ENCODE measurements around the gene ATG12. TPM values are rescaled to one million over a fixed set of nuclear protein-coding genes. Genes with fewer than 3 reads are reported as not detected.

The ATG12 gene
- total RNA-seq, 1 donor from 2014 or later = 46.7 TPM

GRCh38 chr5:115849258-115849798 is 8.0 kb upstream of the ATG12 start:
- no peak for DNase-seq (ENCODE audit: low spot score, unreplicated experiment)
- H3K36me3 Mint-ChIP-seq (ENCODE audit: insufficient read depth) = peaks cover 11% of the 10 kb centered on the region
- H3K27me3 Mint-ChIP-seq = no peaks in the 10 kb centered on the region
- TF ChIP-seq CTCF (IDR thresholded peaks at IDR 0.05; ENCODE audit: unreplicated experiment) = no peak
- H3K4me1 Mint-ChIP-seq (ENCODE audit: low read depth) = peaks cover 13% of the 10 kb centered on the region
- no peak overlapping the region for H3K4me3 Mint-ChIP-seq (ENCODE audit: low read depth)
- H3K27ac Mint-ChIP-seq = peak overlapping the region; percentile 14
- peaks cover 11% of the 10 kb centered on the region for H3K9me3 Mint-ChIP-seq (ENCODE audit: low read depth)

- no peak for TF ChIP-seq CTCF (IDR thresholded peaks at IDR 0.05; ENCODE audit: unreplicated experiment)
- H3K36me3 Mint-ChIP-seq (ENCODE audit: insufficient read depth) = no peaks in the 10 kb centered on the region
- H3K27me3 Mint-ChIP-seq = no peaks in the 10 kb centered on the region
- no peak overlapping the region for H3K27ac Mint-ChIP-seq
- no peaks in the 10 kb centered on the region for H3K9me3 Mint-ChIP-seq (ENCODE audit: low read depth)
- no peak overlapping the region for H3K4me3 Mint-ChIP-seq (ENCODE audit: low read depth)
- H3K4me1 Mint-ChIP-seq (ENCODE audit: low read depth) = peaks cover 21% of the 10 kb centered on the region
- DNase-seq (ENCODE audit: low spot score, unreplicated experiment) = no peak
These were observed 5.9 kb upstream of the ATG12 start for GRCh38 chr5:115847290-115847689.

DNA sequence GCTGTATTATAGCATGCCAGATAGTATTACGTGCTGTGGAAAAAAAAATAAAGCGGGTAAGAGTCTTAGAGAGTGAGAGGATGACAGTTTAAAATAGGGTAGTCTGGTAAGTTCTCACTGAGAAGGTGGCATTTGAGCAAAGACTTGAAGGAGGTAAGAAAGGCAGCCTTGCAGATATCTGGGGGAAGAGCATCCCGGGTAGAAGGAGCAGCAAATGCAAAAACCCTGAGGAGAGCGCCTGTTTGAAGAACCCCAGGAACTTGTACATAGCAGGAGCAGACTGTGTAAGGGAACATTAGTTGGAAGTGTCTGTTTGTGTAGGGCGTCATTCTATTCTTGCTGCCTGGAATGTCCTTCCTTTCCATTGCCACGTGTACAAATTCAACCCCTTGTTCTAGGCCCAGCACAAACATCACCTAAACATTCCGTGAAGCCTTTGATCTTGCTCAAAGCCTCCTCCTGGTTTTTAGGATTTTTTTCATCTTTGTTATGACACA is 3.0 kb upstream of the ATG12 start:
- no peak overlapping the region for H3K27ac Mint-ChIP-seq
- no peak for TF ChIP-seq CTCF (IDR thresholded peaks at IDR 0.05; ENCODE audit: unreplicated experiment)
- H3K9me3 Mint-ChIP-seq (ENCODE audit: low read depth) = no peaks in the 10 kb centered on the region
- H3K4me3 Mint-ChIP-seq (ENCODE audit: low read depth) = no peak overlapping the region
- peaks cover 1% of the 10 kb centered on the region for H3K36me3 Mint-ChIP-seq (ENCODE audit: insufficient read depth)
- H3K4me1 Mint-ChIP-seq (ENCODE audit: low read depth) = peaks cover 21% of the 10 kb centered on the region
- no peaks in the 10 kb centered on the region for H3K27me3 Mint-ChIP-seq
- DNase-seq (ENCODE audit: low spot score, unreplicated experiment) = no peak

DNA sequence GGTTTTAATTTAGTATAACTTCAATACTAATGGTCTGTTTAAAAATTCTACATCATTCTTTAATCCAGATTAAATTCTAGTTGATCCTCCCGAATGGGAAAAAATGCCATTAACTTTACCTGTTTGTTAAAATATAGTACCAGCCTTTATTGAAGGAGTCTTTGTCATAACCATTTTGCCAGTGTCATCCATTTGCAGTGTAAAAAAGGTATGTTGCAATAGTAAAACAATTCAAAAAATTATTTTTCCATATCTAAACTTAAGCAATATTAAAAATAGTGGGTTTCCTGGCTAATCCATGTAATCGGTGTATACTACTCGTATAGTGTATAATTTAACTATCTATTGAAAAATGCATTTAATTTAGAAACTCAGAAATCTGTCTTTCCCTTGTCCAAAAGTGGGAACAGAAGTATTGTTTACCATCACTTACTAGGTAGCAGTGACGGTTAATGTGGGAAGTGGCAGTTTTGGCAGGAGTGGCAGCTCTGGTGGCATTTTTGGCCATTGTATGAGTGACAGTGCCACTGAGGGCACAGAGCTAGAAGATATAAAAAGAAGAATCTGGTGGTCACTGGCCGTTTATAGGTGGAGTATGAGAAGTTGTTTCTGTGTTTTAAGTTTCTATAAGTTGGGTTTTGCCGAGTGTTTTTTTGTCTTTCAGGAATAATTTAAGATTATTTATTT is 2.2 kb upstream of the ATG12 start:
- no peak for DNase-seq (ENCODE audit: low spot score, unreplicated experiment)
- peaks cover 24% of the 10 kb centered on the region for H3K4me1 Mint-ChIP-seq (ENCODE audit: low read depth)
- no peak overlapping the region for H3K27ac Mint-ChIP-seq
- peak overlapping the region; percentile 99 for H3K4me3 Mint-ChIP-seq (ENCODE audit: low read depth)
- peaks cover 1% of the 10 kb centered on the region for H3K36me3 Mint-ChIP-seq (ENCODE audit: insufficient read depth)
- TF ChIP-seq CTCF (IDR thresholded peaks at IDR 0.05; ENCODE audit: unreplicated experiment) = no peak
- H3K27me3 Mint-ChIP-seq = no peaks in the 10 kb centered on the region
- no peaks in the 10 kb centered on the region for H3K9me3 Mint-ChIP-seq (ENCODE audit: low read depth)

DNA sequence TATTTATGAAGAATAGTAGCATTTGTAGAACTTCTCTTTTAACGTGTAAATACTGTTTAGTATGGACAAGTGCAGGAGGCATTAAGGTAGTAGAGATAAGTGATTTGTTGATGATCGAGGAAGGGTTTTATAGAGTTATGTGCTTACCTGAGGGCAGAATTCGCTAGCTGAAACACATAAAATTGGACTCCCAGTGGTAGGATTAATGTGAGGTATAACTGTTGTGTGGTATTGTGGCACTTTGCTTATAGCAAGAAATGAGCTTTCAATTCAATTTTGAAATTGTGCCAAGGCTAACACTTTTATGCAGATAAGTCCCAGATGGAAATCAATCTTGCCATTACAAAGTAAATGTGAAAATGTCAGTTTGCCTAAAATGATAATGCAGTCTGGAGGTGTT is 1.6 kb upstream of the ATG12 start:
- peak overlapping the region; percentile 99 for H3K4me3 Mint-ChIP-seq (ENCODE audit: low read depth)
- DNase-seq (ENCODE audit: low spot score, unreplicated experiment) = no peak
- H3K27ac Mint-ChIP-seq = peak overlapping the region; percentile 96
- no peaks in the 10 kb centered on the region for H3K9me3 Mint-ChIP-seq (ENCODE audit: low read depth)
- TF ChIP-seq CTCF (IDR thresholded peaks at IDR 0.05; ENCODE audit: unreplicated experiment) = no peak
- H3K27me3 Mint-ChIP-seq = no peaks in the 10 kb centered on the region
- H3K36me3 Mint-ChIP-seq (ENCODE audit: insufficient read depth) = peaks cover 1% of the 10 kb centered on the region
- H3K4me1 Mint-ChIP-seq (ENCODE audit: low read depth) = peaks cover 21% of the 10 kb centered on the region

Measured in progenitor cell of endocrine pancreas (in vitro differentiated cells).